Skeletal muscle tissue (tissue), 4 donors: ENCODE measurements around the gene TMEM126B. TPM values are rescaled to one million over a fixed set of nuclear protein-coding genes. Genes with fewer than 3 reads are reported as not detected.
"Not testable (repeated sequence)": the region's sequence is repeated elsewhere in the genome, so short reads cannot be mapped to it uniquely, and the experiment has no call there.

Experiments used
- H3K27ac ChIP-seq: one replicate; pipeline ENCODE4 v1.7.0; 2013; ENCODE audit warnings: mild to moderate bottlenecking, low read depth, low read length, inconsistent platforms
- H3K27me3 ChIP-seq, 3 donors: one replicate each; pipeline ENCODE4 v1.7.0; 2013; ENCODE audit warnings: low read length in 3 of 3; ENCODE audit not compliant: control insufficient read depth in 3 of 3, insufficient read depth in 3 of 3
- H3K36me3 ChIP-seq, 3 donors: one replicate each; pipeline ENCODE4 v1.7.0; 2013; ENCODE audit warnings: low read length in 3 of 3; ENCODE audit not compliant: control insufficient read depth in 3 of 3, insufficient read depth in 3 of 3
- H3K4me1 ChIP-seq, 3 donors: one replicate each; pipeline ENCODE4 v1.7.0; 2013; ENCODE audit warnings: low read length in 3 of 3, mild to moderate bottlenecking in 3 of 3; ENCODE audit not compliant: control insufficient read depth in 3 of 3, insufficient read depth in 3 of 3
- H3K4me3 ChIP-seq, 3 donors: one replicate each; pipeline ENCODE4 v1.7.0; 2013; ENCODE audit warnings: low read length in 3 of 3
- H3K9ac ChIP-seq, 3 donors: one replicate each; pipeline ENCODE4 v1.7.0; 2013; ENCODE audit warnings: low read length in 3 of 3, mild to moderate bottlenecking in 3 of 3, moderate library complexity in 2 of 3, low read depth in 1 of 3
- H3K9me3 ChIP-seq, 3 donors: one replicate each; pipeline ENCODE4 v1.7.0; 2013; ENCODE audit warnings: low read length in 3 of 3; ENCODE audit not compliant: control insufficient read depth in 3 of 3
- total RNA-seq: library from RNA; depleted of rRNA; stranded (reverse); fragments of >200 nt; gene quantifications from one replicate; pipeline ENCODE4 v1.2.3, GENCODE V29; 2014
- donor health status: Osteomylitis.

TMEM126B gene
- total RNA-seq, 1 donor from 2014 or later: 26.1 TPM

DNA sequence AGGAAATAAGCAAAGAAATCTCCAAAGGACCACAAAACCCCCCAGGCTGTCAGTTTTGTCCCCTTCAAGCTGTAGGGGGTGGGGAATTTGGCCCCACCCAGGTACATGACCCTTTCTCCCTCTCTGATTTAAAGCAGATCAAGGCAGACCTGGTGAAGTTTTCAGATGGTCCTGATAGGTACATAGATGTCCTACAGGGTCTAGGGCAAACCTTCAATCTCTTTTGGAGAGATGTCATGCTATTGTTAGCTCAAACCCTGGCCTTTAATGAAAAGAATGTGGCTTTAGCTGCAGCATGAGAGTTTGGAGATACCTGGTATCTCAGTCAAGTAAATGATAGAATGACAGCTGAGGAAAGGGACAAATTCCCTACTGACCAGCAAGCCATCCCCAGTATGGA is 19.8 kb upstream of the TMEM126B start:
- not testable (repeated sequence) for H3K9ac ChIP-seq, H3K27ac ChIP-seq, H3K27me3 ChIP-seq, H3K4me3 ChIP-seq, H3K4me1 ChIP-seq, H3K9me3 ChIP-seq, H3K36me3 ChIP-seq

DNA sequence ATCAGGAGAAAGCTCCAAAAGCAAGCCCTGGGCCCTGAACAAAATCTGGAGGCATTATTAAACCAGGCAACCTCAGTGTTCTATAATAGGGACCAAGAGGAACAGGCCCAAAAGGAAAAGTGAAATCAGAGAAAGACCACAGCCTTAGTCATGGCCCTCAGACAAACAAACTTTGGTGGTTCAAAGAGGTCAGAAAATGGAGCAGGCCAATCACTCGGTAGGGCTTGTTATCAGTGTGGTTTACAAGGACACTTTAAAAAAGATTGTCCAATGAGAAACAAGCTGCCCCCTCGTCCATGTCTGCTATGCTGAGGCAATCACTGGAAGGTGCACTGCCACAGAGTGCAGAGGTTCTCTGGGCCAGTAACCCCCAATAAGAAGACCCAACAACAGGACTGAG is 19.1 kb upstream of the TMEM126B start:
- not testable (repeated sequence) for H3K27me3 ChIP-seq, H3K4me1 ChIP-seq, H3K27ac ChIP-seq, H3K9ac ChIP-seq, H3K36me3 ChIP-seq, H3K4me3 ChIP-seq, H3K9me3 ChIP-seq

DNA sequence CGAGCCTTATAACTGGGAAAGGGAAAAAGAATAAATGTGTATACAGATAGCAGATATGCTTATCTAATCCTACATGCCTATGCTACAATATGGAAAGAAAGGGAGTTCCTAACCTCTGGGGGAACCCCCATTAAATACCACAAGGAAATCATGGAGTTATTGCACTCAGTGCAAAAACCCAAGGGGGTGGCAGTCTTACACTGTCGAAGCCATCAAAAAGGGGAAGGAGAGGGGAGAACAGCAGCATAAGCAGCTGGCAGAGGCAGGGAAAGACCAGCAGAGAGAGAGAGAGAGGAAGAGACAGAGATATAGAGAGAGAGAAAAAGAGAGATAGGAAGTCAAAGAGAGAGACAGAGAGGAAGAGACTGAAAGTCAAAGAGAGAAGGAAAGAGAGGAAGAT is 16.8 kb upstream of the TMEM126B start:
- not testable (repeated sequence) for H3K27ac ChIP-seq, H3K9me3 ChIP-seq, H3K36me3 ChIP-seq, H3K9ac ChIP-seq, H3K4me1 ChIP-seq, H3K4me3 ChIP-seq, H3K27me3 ChIP-seq

DNA sequence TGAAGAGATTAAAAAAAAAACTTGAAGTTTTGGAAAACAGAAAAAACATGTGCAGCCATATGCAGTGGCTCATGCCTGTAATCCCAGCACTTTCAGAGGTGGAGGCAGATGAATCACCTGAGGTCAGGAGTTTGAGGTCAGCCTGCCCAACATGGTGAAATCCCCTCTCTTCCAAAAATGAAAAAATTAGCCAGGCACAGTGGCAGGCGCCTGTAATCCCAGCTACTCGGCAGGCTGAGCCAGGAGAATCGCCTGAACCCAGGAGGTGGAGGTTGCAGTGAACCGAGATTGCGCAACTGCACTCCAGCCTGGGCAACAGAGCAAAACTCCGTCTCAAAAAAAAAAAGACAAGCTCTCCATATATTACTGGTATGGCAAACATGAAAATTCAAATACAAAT is 8.9 kb upstream of the TMEM126B start:
- H3K4me1 ChIP-seq: no peaks in the 10 kb centered on the region
- no peaks in the 10 kb centered on the region for H3K27me3 ChIP-seq
- no peaks in the 10 kb centered on the region for H3K36me3 ChIP-seq
- no peak overlapping the region for H3K9ac ChIP-seq
- no peak overlapping the region for H3K27ac ChIP-seq
- H3K9me3 ChIP-seq: no peaks in the 10 kb centered on the region
- no peak overlapping the region for H3K4me3 ChIP-seq

DNA sequence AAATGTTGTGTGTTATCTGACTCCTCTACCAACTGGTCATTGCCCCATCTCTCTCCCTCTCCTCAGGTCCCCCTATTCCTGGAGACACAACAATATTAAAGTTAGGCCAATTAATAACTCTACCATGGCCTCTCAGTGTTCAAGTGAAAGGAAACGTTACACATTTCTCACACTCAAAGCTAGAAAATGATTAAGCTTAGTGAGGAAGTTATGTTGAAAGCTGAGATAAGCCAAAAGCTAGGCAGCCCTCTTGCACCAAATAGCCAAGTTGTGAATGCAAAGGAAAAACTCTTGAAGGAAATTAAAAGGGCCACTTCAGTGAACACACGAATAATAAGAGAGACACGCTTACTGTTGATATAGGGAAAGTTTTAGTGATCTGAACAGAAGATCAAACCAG is 8.1 kb upstream of the TMEM126B start:
- Histone ChIP-seq H3K4me3 (no peak overlapping the region), H3K9me3 (no peaks in the 10 kb centered on the region), H3K9ac (no peak overlapping the region), H3K27ac (no peak overlapping the region), H3K4me1 (peaks cover 0 to 1% (median 0%) of the 10 kb centered on the region in 3 donors), H3K27me3 (no peaks in the 10 kb centered on the region), H3K36me3 (no peaks in the 10 kb centered on the region)

DNA sequence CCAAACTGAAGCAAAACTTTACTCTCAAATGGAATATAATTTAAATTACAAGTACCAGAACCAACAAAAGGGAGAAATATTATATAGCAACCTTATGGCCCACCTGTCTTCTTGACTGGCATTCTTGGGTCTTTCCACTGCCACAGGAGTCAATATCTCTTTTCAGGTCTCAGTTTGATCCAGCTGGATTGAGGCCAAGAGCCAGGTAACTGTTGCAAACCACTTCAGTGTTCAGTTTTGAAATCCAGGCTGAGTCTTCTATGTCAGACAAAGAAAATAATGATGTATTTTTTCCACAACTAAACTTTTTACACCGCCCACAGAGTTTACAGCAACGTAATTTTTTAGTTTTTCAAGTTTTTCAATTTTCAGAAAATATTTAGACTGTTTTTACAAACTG is 1.9 kb upstream of the TMEM126B start:
- peak overlapping the region; percentile 81 to 86 (median 84) for H3K4me3 ChIP-seq
- H3K27me3 ChIP-seq: no peaks in the 10 kb centered on the region
- peak overlapping the region; percentile 91 to 97 (median 92) for H3K9ac ChIP-seq
- H3K36me3 ChIP-seq: peaks cover 0 to 4% (median 2%) of the 10 kb centered on the region in 3 donors
- peak overlapping the region; percentile 92 for H3K27ac ChIP-seq
- peaks cover 3 to 26% (median 12%) of the 10 kb centered on the region in 3 donors for H3K4me1 ChIP-seq
- H3K9me3 ChIP-seq: no peaks in the 10 kb centered on the region

DNA sequence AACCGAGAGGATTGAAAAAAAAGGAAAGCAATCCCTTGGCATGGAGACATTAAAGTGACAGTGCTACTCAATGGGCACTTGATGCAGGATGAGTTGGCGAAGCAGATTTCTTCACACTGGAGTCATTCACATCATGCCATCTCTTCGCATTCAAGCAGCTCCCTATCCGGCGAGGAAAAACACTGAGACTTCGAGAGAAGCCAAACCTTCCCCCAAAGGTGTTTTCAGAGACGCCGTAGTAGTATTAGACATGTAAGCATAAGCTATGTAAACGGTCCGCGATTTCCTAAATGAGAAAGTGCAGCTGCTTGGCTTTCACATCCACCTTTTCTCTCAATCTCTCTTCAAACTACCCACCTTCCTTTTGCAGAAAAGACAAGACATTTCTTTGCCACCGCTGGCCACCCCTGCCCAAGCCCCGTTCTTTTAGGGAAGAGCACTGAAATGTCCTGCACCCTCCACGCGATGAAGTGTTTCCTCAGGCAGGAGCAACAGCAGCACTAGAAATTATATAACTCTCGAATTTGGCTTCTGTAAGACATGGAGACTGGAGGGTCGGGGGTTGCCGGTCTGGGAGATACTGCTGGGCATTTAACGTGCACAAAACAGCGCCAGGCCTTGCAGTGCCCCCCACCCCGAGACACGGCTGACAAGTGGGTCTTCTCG is 928 bp upstream of the TMEM126B start, which contains the start of gene DLG2:
Gene DLG2 (minus strand): TSS at position 13 of the 666 bp plus-strand sequence.
- H3K4me1 ChIP-seq: peaks cover 3 to 26% (median 12%) of the 10 kb centered on the region in 3 donors

DNA sequence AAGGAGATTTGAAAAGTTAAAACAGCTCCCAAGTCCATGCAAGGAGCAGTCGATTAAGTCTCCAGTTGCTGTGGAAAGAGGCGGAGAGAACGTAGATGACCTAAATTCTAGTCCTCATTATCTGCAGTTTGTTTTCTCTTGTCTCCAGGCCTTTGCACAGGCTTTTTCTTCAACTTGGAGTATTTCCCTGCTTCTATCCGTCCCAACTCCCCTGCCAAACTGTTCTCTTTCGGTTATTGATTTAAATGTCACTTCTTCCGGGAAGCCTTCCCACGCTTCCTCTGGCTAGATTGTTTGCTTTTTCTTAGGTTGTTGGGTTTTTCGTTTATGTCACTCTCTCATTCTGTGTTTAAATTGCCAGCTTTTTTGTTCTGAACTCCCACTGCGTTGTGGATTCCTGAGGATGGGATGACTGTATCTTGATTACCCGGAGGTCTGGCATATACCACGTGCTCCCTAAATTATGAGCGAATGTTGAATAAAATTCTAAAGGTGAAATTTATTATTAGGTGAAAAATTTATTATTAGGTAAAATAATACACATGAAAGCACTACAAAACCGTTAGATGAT is 463 bp downstream of the TMEM126B start:
- Histone ChIP-seq H3K27me3 (no peaks in the 10 kb centered on the region), H3K9me3 (no peaks in the 10 kb centered on the region), H3K27ac (peak overlapping the region; percentile 64), H3K4me1 (peaks cover 3 to 26% (median 12%) of the 10 kb centered on the region in 3 donors), H3K36me3 (peaks cover 0 to 4% (median 2%) of the 10 kb centered on the region in 3 donors), H3K9ac (peak overlapping the region; percentile 82 to 97 (median 82)), H3K4me3 (peak overlapping the region; percentile 78 to 84 (median 81))

More for the DNA sequence above, 928 bp upstream of the TMEM126B start, which contains the start of gene DLG2:
- H3K27me3 ChIP-seq: no peaks in the 10 kb centered on the region
- peaks cover 0 to 4% (median 2%) of the 10 kb centered on the region in 3 donors for H3K36me3 ChIP-seq
- H3K9me3 ChIP-seq: no peaks in the 10 kb centered on the region
- peak within 1 kb of the TSS; percentile 92 for H3K27ac ChIP-seq
- peak within 1 kb of the TSS; percentile 91 to 97 (median 92) for H3K9ac ChIP-seq
- peak within 1 kb of the TSS; percentile 81 to 86 (median 84) for H3K4me3 ChIP-seq

DNA sequence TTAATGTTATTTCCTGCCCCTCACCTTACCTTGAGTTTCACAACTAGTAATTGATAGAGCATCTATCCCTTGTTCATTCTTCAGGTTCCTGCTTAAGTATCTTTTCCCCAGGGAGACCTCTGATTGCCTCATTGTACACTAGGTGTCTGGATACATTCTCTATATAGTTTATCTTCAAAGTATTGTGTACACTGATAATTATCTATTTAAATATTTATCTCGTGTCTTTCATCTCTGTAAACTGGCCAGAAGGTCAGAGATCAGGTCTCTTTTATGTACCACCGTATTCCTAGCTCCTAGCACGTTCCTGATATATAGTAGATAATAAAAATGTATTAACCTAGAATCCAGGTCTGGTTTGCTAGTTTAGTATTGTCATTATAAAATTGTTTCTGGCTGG is 6.4 kb downstream of the TMEM126B start:
- Histone ChIP-seq H3K27ac (no peak overlapping the region), H3K4me3 (no peak overlapping the region), H3K4me1 (peaks cover 0 to 5% (median 4%) of the 10 kb centered on the region in 3 donors), H3K9me3 (no peaks in the 10 kb centered on the region), H3K36me3 (peaks cover 4 to 24% (median 15%) of the 10 kb centered on the region in 3 donors), H3K27me3 (no peaks in the 10 kb centered on the region), H3K9ac (no peak overlapping the region)

DNA sequence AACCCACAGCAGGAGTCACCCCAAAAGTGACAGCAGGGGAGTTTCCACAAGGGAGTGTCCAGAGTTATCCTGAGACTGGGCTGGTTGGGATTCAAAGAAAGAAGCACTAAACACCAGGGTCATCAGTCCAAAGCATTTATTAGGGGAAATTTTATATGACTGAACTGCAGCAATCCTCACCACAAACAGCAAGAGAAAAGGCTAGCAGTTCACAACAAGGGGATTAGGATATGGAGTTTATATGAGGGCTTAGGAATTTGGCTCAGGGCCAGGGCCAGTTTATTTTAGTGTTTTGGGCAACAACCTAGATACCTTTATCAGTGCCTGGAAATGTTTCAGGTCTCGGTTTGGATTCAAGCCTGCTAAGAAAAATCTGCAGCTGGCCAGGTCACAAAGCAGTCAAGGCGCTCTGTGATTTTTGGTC is 14.8 kb downstream of the TMEM126B start:
- Histone ChIP-seq H3K9ac (peak overlapping the region in 1 of 3 donors; percentile 41), H3K4me3 (no peak overlapping the region), H3K4me1 (peaks cover 4 to 11% (median 10%) of the 10 kb centered on the region in 3 donors), H3K36me3 (no peaks in the 10 kb centered on the region), H3K27ac (no peak overlapping the region), H3K27me3 (no peaks in the 10 kb centered on the region), H3K9me3 (no peaks in the 10 kb centered on the region)
